HL-60 (cell line): ENCODE results near the gene HIF1A.

Experiments
- POLR2AphosphoS5 ChIP-seq: IDR thresholded peaks from 2 replicates; pipeline ENCODE4 v1.6.1; 2012; ENCODE audit warnings: low read depth
- TF ChIP-seq, protein P1 (sequence below): IDR thresholded peaks from 2 replicates; pipeline ENCODE4 v1.6.1; 2012; ENCODE audit warnings: low read depth; ENCODE audit not compliant: insufficient replicate concordance
- TF ChIP-seq, protein P2 (sequence below): IDR thresholded peaks from one replicate; pipeline ENCODE4 v1.5.1; 2011; ENCODE audit warnings: low read length, control low read depth, inconsistent platforms; ENCODE audit not compliant: insufficient read depth

DNA sequence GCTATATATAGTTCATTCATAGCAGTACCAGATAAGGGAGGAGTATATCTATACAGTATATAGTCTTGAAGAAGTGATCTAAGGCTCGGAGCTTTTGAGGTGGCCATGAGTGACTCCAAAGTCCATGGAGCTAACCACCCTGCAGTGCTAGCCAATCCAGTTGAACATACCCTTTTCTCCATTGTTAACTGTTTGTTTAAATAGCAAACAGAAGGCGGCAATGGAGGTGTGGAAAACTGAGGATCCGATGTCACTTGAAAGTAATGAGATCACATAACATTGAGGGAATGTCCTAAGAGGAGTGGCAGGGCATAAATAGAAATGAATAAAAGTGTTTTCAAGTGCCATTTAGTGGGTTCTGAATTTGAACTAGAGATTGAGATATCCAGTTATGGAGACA lies 54.6 kb downstream of the HIF1A start:
- TF ChIP-seq, protein P1, sequence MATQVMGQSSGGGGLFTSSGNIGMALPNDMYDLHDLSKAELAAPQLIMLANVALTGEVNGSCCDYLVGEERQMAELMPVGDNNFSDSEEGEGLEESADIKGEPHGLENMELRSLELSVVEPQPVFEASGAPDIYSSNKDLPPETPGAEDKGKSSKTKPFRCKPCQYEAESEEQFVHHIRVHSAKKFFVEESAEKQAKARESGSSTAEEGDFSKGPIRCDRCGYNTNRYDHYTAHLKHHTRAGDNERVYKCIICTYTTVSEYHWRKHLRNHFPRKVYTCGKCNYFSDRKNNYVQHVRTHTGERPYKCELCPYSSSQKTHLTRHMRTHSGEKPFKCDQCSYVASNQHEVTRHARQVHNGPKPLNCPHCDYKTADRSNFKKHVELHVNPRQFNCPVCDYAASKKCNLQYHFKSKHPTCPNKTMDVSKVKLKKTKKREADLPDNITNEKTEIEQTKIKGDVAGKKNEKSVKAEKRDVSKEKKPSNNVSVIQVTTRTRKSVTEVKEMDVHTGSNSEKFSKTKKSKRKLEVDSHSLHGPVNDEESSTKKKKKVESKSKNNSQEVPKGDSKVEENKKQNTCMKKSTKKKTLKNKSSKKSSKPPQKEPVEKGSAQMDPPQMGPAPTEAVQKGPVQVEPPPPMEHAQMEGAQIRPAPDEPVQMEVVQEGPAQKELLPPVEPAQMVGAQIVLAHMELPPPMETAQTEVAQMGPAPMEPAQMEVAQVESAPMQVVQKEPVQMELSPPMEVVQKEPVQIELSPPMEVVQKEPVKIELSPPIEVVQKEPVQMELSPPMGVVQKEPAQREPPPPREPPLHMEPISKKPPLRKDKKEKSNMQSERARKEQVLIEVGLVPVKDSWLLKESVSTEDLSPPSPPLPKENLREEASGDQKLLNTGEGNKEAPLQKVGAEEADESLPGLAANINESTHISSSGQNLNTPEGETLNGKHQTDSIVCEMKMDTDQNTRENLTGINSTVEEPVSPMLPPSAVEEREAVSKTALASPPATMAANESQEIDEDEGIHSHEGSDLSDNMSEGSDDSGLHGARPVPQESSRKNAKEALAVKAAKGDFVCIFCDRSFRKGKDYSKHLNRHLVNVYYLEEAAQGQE, result no peak
- TF ChIP-seq, protein P2, sequence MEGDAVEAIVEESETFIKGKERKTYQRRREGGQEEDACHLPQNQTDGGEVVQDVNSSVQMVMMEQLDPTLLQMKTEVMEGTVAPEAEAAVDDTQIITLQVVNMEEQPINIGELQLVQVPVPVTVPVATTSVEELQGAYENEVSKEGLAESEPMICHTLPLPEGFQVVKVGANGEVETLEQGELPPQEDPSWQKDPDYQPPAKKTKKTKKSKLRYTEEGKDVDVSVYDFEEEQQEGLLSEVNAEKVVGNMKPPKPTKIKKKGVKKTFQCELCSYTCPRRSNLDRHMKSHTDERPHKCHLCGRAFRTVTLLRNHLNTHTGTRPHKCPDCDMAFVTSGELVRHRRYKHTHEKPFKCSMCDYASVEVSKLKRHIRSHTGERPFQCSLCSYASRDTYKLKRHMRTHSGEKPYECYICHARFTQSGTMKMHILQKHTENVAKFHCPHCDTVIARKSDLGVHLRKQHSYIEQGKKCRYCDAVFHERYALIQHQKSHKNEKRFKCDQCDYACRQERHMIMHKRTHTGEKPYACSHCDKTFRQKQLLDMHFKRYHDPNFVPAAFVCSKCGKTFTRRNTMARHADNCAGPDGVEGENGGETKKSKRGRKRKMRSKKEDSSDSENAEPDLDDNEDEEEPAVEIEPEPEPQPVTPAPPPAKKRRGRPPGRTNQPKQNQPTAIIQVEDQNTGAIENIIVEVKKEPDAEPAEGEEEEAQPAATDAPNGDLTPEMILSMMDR, result no peak
- TF ChIP-seq POLR2AphosphoS5, result no peak
